ENCODE measurements around the gene BNIP2.

DNA sequence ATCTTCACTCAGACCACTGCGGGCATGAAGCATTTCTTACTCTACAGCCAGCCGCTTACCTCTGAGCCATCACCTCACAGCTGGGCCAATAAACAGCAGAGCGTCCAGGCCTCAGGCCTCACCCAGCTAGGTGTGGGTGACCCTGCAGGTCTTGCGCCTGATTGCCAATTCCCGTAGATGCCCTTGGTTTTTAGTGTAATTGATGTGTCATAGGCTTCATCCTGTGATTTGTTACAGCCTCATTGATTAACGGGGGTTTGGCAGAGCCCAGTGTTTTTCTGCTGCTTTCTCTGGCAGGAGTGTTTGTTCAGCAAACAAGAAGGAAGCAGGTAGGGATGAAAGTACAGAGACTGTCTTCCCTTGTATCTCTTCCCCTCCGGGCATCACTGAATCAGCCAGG is 49.6 kb upstream of the BNIP2 start:
- TF ChIP-seq ZNF274 (IDR thresholded peaks at IDR 0.05; ENCODE audit: low read depth, low read length) (no peak), SUZ12 (IDR thresholded peaks at IDR 0.05; ENCODE audit: extremely low read depth, insufficient read depth, insufficient read length) (no peak)
